Measurements from ENCODE around the gene MFF.

The MFF gene

DNA sequence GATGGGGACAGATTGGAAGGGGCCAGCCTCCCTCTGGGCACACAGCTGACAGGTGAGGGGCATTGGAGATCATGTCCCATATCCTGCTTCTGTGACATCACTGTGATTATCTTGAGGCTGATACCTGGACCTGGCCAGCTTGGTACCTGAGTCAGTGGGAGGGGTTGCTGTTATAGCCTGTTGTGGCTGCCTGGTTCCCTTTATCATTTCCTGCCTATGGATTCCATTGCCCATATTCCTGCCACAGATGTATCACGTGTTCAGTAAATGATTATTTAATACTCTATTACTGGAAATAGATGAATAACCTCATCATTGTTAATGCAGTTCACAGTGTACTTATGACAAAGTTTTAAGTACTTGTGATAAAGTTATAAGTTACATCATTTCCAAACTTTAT is 70.5 kb downstream of the MFF start:
- no peaks in the 10 kb centered on the region for H3K27me3 Mint-ChIP-seq
- intact Hi-C loops (cut with micrococcal nuclease): no loop called here
- H3K4me1 Mint-ChIP-seq (ENCODE audit: low read depth): peaks cover 36% of the 10 kb centered on the region
- H3K36me3 Mint-ChIP-seq (ENCODE audit: low read depth): no peaks in the 10 kb centered on the region
- no peaks in the 10 kb centered on the region for H3K9me3 Mint-ChIP-seq
- no peak overlapping the region for H3K4me3 Mint-ChIP-seq
- H3K27ac Mint-ChIP-seq: no peak overlapping the region

DNA sequence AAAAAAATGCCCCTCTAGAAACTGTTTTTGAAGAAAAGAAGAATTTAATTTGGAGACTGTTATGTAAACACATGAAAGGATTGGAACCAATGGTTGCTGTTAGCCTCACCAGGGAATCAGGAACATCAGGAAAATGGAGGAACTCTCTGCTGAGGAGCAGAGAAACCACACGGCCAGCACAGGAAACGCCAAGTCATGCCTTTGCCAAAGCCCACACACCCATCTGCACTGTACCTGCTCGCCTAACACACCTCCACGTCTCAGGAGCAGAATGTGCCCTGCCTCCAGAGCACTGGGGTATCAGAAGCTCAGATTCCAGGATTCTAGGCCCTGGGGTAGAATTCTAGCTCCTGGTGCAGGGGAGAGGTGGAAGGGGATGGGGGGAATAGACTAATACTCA is 72.5 kb downstream of the MFF start:
- Mint-ChIP-seq H3K27me3 (peaks cover 5% of the 10 kb centered on the region), H3K9me3 (no peaks in the 10 kb centered on the region), H3K27ac (peak overlapping the region; percentile 75), H3K36me3 (ENCODE audit: low read depth) (no peaks in the 10 kb centered on the region), H3K4me3 (no peak overlapping the region), H3K4me1 (ENCODE audit: low read depth) (peaks cover 41% of the 10 kb centered on the region)
- intact Hi-C loops (cut with micrococcal nuclease): no loop called here

GRCh38 chr2:227398684-227399670 is 73.9 kb downstream of the MFF start:
- no peaks in the 10 kb centered on the region for H3K9me3 Mint-ChIP-seq
- no peak overlapping the region for H3K4me3 Mint-ChIP-seq
- peaks cover 36% of the 10 kb centered on the region for H3K4me1 Mint-ChIP-seq (ENCODE audit: low read depth)
- H3K27ac Mint-ChIP-seq: peak overlapping the region; percentile 62
- no peaks in the 10 kb centered on the region for H3K36me3 Mint-ChIP-seq (ENCODE audit: low read depth)
- intact Hi-C loops (cut with micrococcal nuclease): no loop called here
- peaks cover 5% of the 10 kb centered on the region for H3K27me3 Mint-ChIP-seq

DNA sequence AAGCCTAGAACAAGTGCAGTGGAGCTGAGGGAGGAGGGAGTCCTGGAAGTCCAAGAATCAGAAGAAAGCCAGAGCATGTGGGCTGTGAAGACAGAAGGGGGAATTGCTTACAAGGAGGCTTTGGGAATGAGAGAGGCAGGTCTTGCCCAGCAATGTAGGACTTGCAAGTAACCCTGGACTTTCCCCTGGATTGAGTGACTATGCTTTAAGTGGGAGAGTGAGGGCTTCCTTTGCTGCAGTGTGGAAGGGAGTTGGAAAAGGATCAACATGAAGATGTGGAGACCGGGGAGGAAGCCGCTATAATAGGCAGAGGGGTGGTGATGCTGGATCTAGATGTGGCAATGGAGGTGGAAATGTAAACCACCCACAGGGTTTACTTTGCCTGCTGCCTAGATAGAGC is 76.5 kb downstream of the MFF start:
- Mint-ChIP-seq H3K27me3 (peaks cover 5% of the 10 kb centered on the region), H3K4me1 (ENCODE audit: low read depth) (peaks cover 51% of the 10 kb centered on the region), H3K36me3 (ENCODE audit: low read depth) (no peaks in the 10 kb centered on the region), H3K9me3 (no peaks in the 10 kb centered on the region), H3K27ac (peak overlapping the region; percentile 8), H3K4me3 (no peak overlapping the region)
- intact Hi-C loops (cut with micrococcal nuclease): no loop called here

DNA sequence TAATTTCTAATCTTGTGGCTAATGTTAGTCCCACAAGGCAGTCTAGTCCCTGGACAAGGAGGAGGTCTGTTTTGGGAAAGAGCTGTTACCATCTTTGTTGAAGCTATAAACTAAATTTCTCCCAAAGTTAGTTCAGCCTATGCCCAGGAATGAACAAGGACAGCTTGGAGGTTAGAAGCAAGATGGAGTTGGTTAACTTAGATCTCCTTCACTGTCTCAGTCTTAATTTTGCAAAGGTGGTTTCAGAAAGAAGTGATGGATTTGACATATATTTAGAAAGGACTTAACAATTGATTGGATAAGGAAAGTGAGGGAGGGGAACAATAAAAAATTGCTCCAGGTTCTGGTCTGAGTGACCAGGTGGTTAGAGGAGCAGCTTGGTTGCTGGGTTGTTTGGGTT is 77.3 kb downstream of the MFF start:
- H3K4me3 Mint-ChIP-seq: no peak overlapping the region
- peaks cover 51% of the 10 kb centered on the region for H3K4me1 Mint-ChIP-seq (ENCODE audit: low read depth)
- peaks cover 5% of the 10 kb centered on the region for H3K27me3 Mint-ChIP-seq
- no peaks in the 10 kb centered on the region for H3K36me3 Mint-ChIP-seq (ENCODE audit: low read depth)
- intact Hi-C loops (cut with micrococcal nuclease): no loop called here
- no peaks in the 10 kb centered on the region for H3K9me3 Mint-ChIP-seq
- peak overlapping the region; percentile 18 for H3K27ac Mint-ChIP-seq

GRCh38 chr2:227402959-227403358 is 77.9 kb downstream of the MFF start:
- peaks cover 5% of the 10 kb centered on the region for H3K27me3 Mint-ChIP-seq
- H3K4me1 Mint-ChIP-seq (ENCODE audit: low read depth): peaks cover 51% of the 10 kb centered on the region
- H3K4me3 Mint-ChIP-seq: no peak overlapping the region
- no peak overlapping the region for H3K27ac Mint-ChIP-seq
- intact Hi-C loops (cut with micrococcal nuclease): no loop called here
- H3K36me3 Mint-ChIP-seq (ENCODE audit: low read depth): no peaks in the 10 kb centered on the region
- H3K9me3 Mint-ChIP-seq: no peaks in the 10 kb centered on the region

DNA sequence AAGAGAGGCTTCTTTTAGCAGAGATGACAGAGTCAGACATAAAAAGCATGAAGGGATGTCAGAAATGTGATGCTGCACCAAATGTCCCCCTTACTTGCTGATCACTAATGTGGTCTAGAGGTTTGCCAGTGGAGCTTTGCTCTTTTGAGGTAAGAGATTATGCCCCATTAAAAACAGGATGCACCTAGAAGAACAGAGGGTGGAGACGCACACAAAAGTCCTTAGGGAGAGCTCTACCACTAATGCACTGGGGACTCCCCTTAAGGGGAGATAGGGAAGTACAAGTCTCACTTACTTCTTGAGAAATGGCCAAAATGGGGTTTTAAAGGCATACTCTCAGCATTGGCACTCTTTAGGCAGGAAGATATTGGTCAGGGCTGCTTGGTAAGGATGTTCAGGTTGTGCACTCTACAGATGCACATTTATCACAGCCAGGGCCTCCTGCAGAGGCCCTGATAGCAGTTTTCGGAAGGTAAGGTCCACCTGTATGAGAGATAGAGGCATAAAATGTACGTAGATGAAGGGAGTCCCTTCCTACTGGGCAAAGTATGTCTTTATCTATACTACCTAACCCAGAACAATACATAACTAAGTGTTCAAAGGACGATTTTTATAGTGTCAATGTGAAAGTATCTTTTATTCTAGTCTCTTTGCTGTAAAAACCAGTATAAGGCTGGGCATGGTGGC is 79.7 kb downstream of the MFF start:
- Mint-ChIP-seq H3K27ac (peak overlapping the region; percentile 93), H3K4me3 (no peak overlapping the region)

GRCh38 chr2:227406177-227407031 is 81.4 kb downstream of the MFF start:
- Mint-ChIP-seq H3K27ac (peak overlapping the region; percentile 93), H3K9me3 (no peaks in the 10 kb centered on the region), H3K4me1 (ENCODE audit: low read depth) (peaks cover 49% of the 10 kb centered on the region), H3K36me3 (ENCODE audit: low read depth) (no peaks in the 10 kb centered on the region), H3K27me3 (peaks cover 3% of the 10 kb centered on the region), H3K4me3 (no peak overlapping the region)
- intact Hi-C loops (cut with micrococcal nuclease): loop anchor here (1.0 to 5.0 kb wide), 3 partner anchors 9 to 66 kb away; partner anchors contain the start of gene AGFG1

More for the DNA sequence above, 79.7 kb downstream of the MFF start:
- intact Hi-C loops (cut with micrococcal nuclease): loop anchor here (5.0 kb wide), 1 partner anchor 68 kb away; the partner anchor contains the start of gene AGFG1
- Mint-ChIP-seq H3K27me3 (peaks cover 5% of the 10 kb centered on the region), H3K4me1 (ENCODE audit: low read depth) (peaks cover 51% of the 10 kb centered on the region), H3K9me3 (no peaks in the 10 kb centered on the region), H3K36me3 (ENCODE audit: low read depth) (no peaks in the 10 kb centered on the region)

Data from dendritic cell treated with granulocyte-macrophage colony-stimulating factor and Interleukin-4, amounts not matched to agents 40 ng/mL and 50 ng/mL, for 4 days (primary cell).